ENCODE data around the gene VPS41.

VPS41 gene

GRCh38 chr7:38851321-38851720 is 57.7 kb downstream of the VPS41 start:
- DNase-seq = no peak

- no peak for DNase-seq
These were observed 62.7 kb downstream of the VPS41 start for GRCh38 chr7:38846280-38846679.

GRCh38 chr7:38844952-38845563 is 63.9 kb downstream of the VPS41 start:
- no peak for DNase-seq

- DNase-seq = no peak
These were observed 66.2 kb downstream of the VPS41 start for GRCh38 chr7:38842746-38843145.

- DNase-seq = no peak
These were observed 68.1 kb downstream of the VPS41 start for GRCh38 chr7:38840736-38841460.

GRCh38 chr7:38839851-38840250 is 69.1 kb downstream of the VPS41 start:
- DNase-seq = no peak

- DNase-seq = no peak
These were observed 70.1 kb downstream of the VPS41 start for GRCh38 chr7:38838725-38839385.

- no peak for DNase-seq
These were observed 74.6 kb downstream of the VPS41 start for GRCh38 chr7:38834357-38834756.

GRCh38 chr7:38833329-38833728 is 75.7 kb downstream of the VPS41 start:
- no peak for DNase-seq

GRCh38 chr7:38831259-38831996 is 77.6 kb downstream of the VPS41 start:
- DNase-seq = no peak

- DNase-seq = no peak
These were observed 78.2 kb downstream of the VPS41 start for GRCh38 chr7:38830826-38831225.

GRCh38 chr7:38829488-38830165 is 79.4 kb downstream of the VPS41 start:
- no peak for DNase-seq

- no peak for DNase-seq
These were observed 81.0 kb downstream of the VPS41 start for GRCh38 chr7:38828026-38828425.

- no peak for DNase-seq
These were observed 83.1 kb downstream of the VPS41 start for GRCh38 chr7:38825721-38826440.

GRCh38 chr7:38824948-38825347 is 84.0 kb downstream of the VPS41 start:
- no peak for DNase-seq

- DNase-seq = no peak
These were observed 86.4 kb downstream of the VPS41 start for GRCh38 chr7:38822549-38822948.

GRCh38 chr7:38820571-38820970 is 88.4 kb downstream of the VPS41 start:
- no peak for DNase-seq

- DNase-seq = no peak
These were observed 89.5 kb downstream of the VPS41 start for GRCh38 chr7:38819463-38819862.

- DNase-seq = no peak
These were observed 91.5 kb downstream of the VPS41 start for GRCh38 chr7:38817526-38817925.

- no peak for DNase-seq
These were observed 95.2 kb downstream of the VPS41 start for GRCh38 chr7:38813768-38814167.

- no peak for DNase-seq
These were observed 102.1 kb downstream of the VPS41 start for GRCh38 chr7:38806912-38807311.

GRCh38 chr7:38801786-38802185 is 107.2 kb downstream of the VPS41 start:
- no peak for DNase-seq
